Hepatocyte (in vitro differentiated cells): ENCODE data around the gene PAIP2B. TPM values are rescaled to one million over a fixed set of nuclear protein-coding genes. Genes with fewer than 3 reads are reported as not detected.
"Not testable (repeated sequence)": the region's sequence is repeated elsewhere in the genome, so short reads cannot be mapped to it uniquely, and the experiment has no call there.

Source experiments
- DNase-seq: peaks from one replicate; pipeline ENCODE4 v3.0.0-alpha.2; 2016; ENCODE audit warnings: low spot score
- H2AFZ ChIP-seq: fragments of 200-600 bp; sonication (generic); 2 replicates; pipeline ENCODE4 v1.6.0; 2016; ENCODE audit warnings: antibody characterized with exemption, mild to moderate bottlenecking
- H3K27ac ChIP-seq: fragments of 200-600 bp; sonication (generic); 2 replicates; pipeline ENCODE4 v1.5.1; 2016; ENCODE audit warnings: mild to moderate bottlenecking
- H3K27me3 ChIP-seq: fragments of 200-600 bp; sonication (generic); 2 replicates; pipeline ENCODE4 v1.6.1; 2016
- H3K36me3 ChIP-seq: fragments of 200-600 bp; sonication (generic); replicated peaks from 2 replicates; pipeline ENCODE4 v1.5.1; 2016; ENCODE audit warnings: low read depth; ENCODE audit not compliant: insufficient read depth
- H3K4me1 ChIP-seq: fragments of 200-600 bp; sonication (generic); 2 replicates; pipeline ENCODE4 v1.5.1; 2016; ENCODE audit warnings: mild to moderate bottlenecking, moderate library complexity; ENCODE audit not compliant: insufficient read depth
- H3K4me2 ChIP-seq: fragments of 200-600 bp; sonication (generic); 2 replicates; pipeline ENCODE4 v1.6.0; 2016
- H3K4me3 ChIP-seq: fragments of 200-600 bp; sonication (generic); 2 replicates; pipeline ENCODE4 v1.5.1; 2016; ENCODE audit warnings: mild to moderate bottlenecking
- H3K79me2 ChIP-seq: fragments of 200-600 bp; sonication (generic); 2 replicates; pipeline ENCODE4 v1.6.0; 2017; ENCODE audit warnings: mild to moderate bottlenecking
- H3K9me2 ChIP-seq: fragments of 200-600 bp; sonication (generic); replicated peaks from 2 replicates; pipeline ENCODE4 v1.6.0; 2017; ENCODE audit warnings: mild to moderate bottlenecking; ENCODE audit not compliant: insufficient read depth
- H3K9me3 ChIP-seq: fragments of 200-600 bp; sonication (generic); 2 replicates; pipeline ENCODE4 v1.5.1; 2016; ENCODE audit warnings: low read depth, mild to moderate bottlenecking
- H4K20me1 ChIP-seq: fragments of 200-600 bp; sonication (generic); 2 replicates; pipeline ENCODE4 v1.6.0; 2016; ENCODE audit warnings: mild to moderate bottlenecking; ENCODE audit not compliant: insufficient read depth, poor library complexity, severe bottlenecking
- EZH2 ChIP-seq: fragments of 200-600 bp; sonication (generic); IDR thresholded peaks from 2 replicates; pipeline ENCODE4 v1.6.1; 2016; ENCODE audit warnings: antibody characterized with exemption, mild to moderate bottlenecking, borderline replicate concordance
- EZH2phosphoT487 ChIP-seq: fragments of 200-600 bp; sonication (generic); IDR thresholded peaks from one replicate; pipeline ENCODE4 v1.6.1; 2018; ENCODE audit warnings: antibody characterized with exemption, mild to moderate bottlenecking, low read depth, moderate library complexity; ENCODE audit not compliant: unreplicated experiment, severe bottlenecking
- WGBS: methylation state at CpG from one replicate; pipeline ENCODE4 v1.1.6; 2016; ENCODE audit warnings: low lambda C conversion rate; ENCODE audit errors: missing lambda C conversion rate; 5-methylcytosine and 5-hydroxymethylcytosine counted together
- polyA plus RNA-seq: library from polyadenylated mRNA; unstranded; fragments of >200 nt; fragmentation: Nextera tagmentation; extraction: Ambion mirVana; gene quantifications from 2 replicates; pipeline ENCODE4 v1.2.1, GENCODE V29; 2016
- total RNA-seq: library from RNA; depleted of rRNA; stranded (reverse); fragments of >200 nt; gene quantifications from 2 replicates; pipeline ENCODE4 v1.2.3, GENCODE V29; 2014
- TF ChIP-seq, protein P1 (sequence below): fragments of 200-600 bp; sonication (generic); IDR thresholded peaks from 2 replicates; pipeline ENCODE4 v1.5.1; 2016; ENCODE audit warnings: antibody characterized with exemption, mild to moderate bottlenecking; ENCODE audit not compliant: poor library complexity

Gene PAIP2B
- total and polyA plus RNA-seq, 2 experiments from 2014 or later, result 2.6 to 4.8 TPM

DNA sequence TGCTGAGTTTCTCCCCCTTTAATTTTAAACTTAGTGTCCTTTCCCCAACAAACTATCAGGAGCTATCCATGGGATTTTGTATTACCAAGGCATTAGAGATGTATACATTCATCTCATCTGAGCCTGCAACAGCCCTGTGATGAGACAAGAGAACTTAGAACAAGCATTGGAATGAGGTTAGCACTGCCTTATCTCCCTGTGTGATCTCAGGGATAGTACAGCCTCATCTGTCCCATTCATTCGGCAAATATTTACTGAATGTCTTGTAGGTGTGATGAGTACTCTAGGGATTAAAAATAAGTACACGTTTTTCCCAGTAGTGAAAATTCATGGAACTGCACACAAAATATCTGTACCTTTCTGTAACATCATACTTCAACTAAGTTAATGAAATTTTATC, 45.6 kb downstream of the PAIP2B start:
- Histone ChIP-seq H2AFZ (no peak overlapping the region), H3K9me2 (no peaks in the 10 kb centered on the region), H4K20me1 (no peaks in the 10 kb centered on the region), H3K4me3 (no peak overlapping the region), H3K27ac (no peak overlapping the region), H3K79me2 (no peaks in the 10 kb centered on the region), H3K9me3 (no peaks in the 10 kb centered on the region), H3K27me3 (no peaks in the 10 kb centered on the region), H3K4me1 (no peaks in the 10 kb centered on the region), H3K36me3 (no peaks in the 10 kb centered on the region), H3K4me2 (no peak overlapping the region)
- 46% methylated on average over 2 of the region's 2 CpGs for WGBS
- TF ChIP-seq, protein P1, sequence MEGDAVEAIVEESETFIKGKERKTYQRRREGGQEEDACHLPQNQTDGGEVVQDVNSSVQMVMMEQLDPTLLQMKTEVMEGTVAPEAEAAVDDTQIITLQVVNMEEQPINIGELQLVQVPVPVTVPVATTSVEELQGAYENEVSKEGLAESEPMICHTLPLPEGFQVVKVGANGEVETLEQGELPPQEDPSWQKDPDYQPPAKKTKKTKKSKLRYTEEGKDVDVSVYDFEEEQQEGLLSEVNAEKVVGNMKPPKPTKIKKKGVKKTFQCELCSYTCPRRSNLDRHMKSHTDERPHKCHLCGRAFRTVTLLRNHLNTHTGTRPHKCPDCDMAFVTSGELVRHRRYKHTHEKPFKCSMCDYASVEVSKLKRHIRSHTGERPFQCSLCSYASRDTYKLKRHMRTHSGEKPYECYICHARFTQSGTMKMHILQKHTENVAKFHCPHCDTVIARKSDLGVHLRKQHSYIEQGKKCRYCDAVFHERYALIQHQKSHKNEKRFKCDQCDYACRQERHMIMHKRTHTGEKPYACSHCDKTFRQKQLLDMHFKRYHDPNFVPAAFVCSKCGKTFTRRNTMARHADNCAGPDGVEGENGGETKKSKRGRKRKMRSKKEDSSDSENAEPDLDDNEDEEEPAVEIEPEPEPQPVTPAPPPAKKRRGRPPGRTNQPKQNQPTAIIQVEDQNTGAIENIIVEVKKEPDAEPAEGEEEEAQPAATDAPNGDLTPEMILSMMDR, result no peak
- TF ChIP-seq EZH2phosphoT487, result no peak
- TF ChIP-seq EZH2, result no peak
- DNase-seq, result no peak

DNA sequence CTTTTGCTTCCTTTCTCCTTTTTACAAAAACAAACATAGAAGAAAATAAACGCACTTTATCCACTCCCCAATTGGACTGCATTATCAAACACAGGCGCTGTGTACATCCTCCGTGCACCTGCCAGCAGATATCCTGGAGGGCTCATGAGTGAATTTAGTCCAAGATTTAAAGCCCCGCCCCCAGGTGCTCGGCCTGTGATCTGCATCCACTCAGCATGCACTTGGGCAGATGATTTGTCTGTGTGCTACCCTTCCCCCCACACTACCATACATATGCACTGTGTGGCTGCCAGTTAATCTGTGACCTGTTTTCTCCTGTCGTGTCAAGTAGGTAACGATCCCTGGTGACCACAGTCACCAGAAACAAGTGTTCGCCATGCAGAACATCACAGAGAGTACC, 48.1 kb downstream of the PAIP2B start:
- H3K4me1 ChIP-seq, H3K9me2 ChIP-seq, DNase-seq, H3K27me3 ChIP-seq, H4K20me1 ChIP-seq, H3K9me3 ChIP-seq, H3K79me2 ChIP-seq, H3K36me3 ChIP-seq, H2AFZ ChIP-seq, H3K27ac ChIP-seq, H3K4me3 ChIP-seq, H3K4me2 ChIP-seq: not testable (repeated sequence)
- WGBS, result 88% methylated on average over 8 of the region's 8 CpGs

DNA sequence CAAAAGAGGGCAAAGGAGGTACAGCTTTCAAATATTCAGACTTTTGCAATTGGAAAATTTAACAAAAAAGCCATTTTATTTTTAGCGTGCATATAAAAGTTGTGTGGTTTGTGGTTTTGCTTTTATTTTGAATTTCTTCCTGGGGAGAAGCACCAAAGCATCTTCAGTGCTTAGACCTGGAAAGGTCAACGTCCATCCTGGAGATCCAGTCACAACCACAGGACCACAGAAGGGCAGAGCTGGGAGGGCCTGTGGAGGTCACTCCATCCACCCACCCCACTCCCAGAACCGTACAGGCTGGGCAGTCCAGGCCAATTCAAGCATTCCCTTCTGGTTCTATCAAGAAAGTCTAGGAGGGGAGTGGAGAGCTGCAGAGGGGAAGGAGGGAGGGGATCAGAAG, 52.7 kb downstream of the PAIP2B start:
- H2AFZ ChIP-seq, result no peak overlapping the region
- no peak overlapping the region for H3K4me2 ChIP-seq
- DNase-seq, result no peak
- no peak overlapping the region for H3K27ac ChIP-seq
- no peaks in the 10 kb centered on the region for H3K79me2 ChIP-seq
- H3K4me1 ChIP-seq, result no peaks in the 10 kb centered on the region
- H3K27me3 ChIP-seq, result no peaks in the 10 kb centered on the region
- H3K9me2 ChIP-seq, result no peaks in the 10 kb centered on the region
- WGBS, result 82% methylated on average over 3 of the region's 3 CpGs
- H3K4me3 ChIP-seq, result no peak overlapping the region
- H3K36me3 ChIP-seq, result no peaks in the 10 kb centered on the region
- no peak for TF ChIP-seq EZH2
- H4K20me1 ChIP-seq, result no peaks in the 10 kb centered on the region
- H3K9me3 ChIP-seq, result no peaks in the 10 kb centered on the region

DNA sequence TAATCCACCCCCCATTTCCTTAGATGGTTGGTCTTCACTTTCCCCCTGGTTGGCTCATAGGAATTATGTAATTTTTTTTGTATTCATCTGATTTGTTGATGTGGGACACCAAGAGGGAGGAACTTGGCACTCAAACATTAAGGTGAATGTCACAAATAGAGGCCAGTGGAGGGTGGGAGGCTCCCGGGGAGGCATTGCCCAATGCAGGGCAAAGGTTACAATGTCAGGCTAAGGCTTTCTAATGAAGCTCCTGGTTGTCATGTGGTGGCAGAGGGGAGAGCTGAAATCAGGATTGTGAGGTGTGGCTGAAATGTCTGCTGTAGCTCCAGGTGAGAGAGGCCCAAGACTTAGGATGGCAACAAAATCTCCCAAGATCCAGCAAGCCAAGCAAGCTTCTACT, 53.8 kb downstream of the PAIP2B start:
- no peak for DNase-seq
- Histone ChIP-seq H3K79me2 (no peaks in the 10 kb centered on the region), H4K20me1 (no peaks in the 10 kb centered on the region), H3K4me1 (no peaks in the 10 kb centered on the region), H3K27ac (no peak overlapping the region), H3K9me2 (no peaks in the 10 kb centered on the region), H3K9me3 (no peaks in the 10 kb centered on the region), H3K4me2 (no peak overlapping the region), H3K36me3 (no peaks in the 10 kb centered on the region), H2AFZ (no peak overlapping the region), H3K4me3 (no peak overlapping the region), H3K27me3 (no peaks in the 10 kb centered on the region)
- WGBS, result 50% methylated on average over 1 of the region's 1 CpG
- no peak for TF ChIP-seq EZH2phosphoT487
- TF ChIP-seq EZH2, result no peak
- TF ChIP-seq, protein P1, result no peak
